H1 (cell line): ENCODE results near the gene TOP2B. TPM values are rescaled to one million over a fixed set of nuclear protein-coding genes. Genes with fewer than 3 reads are reported as not detected.

ENCODE experiments used
- CTCF ChIA-PET: fragments of 300-600 bp; sonication (Branson Sonifier 250); formaldehyde crosslinking; loops from one replicate; lab custom pipeline; 2021; ENCODE audit not compliant: partially characterized antibody; lab: Charles Lee
- POLR2A ChIA-PET: fragments of 300-600 bp; sonication (Branson Sonifier 250); formaldehyde crosslinking; loops from one replicate; lab custom pipeline; 2021; ENCODE audit warnings: inconsistent platforms; ENCODE audit not compliant: partially characterized antibody; lab: Charles Lee
- DNase-seq, 2 experiments: peaks; one replicate each; pipeline versions ENCODE4 v3.0.0 to v3.0.0-alpha.2; 2010 to 2022; ENCODE audit warnings: low spot score in 2 of 2, low read depth in 1 of 2, mixed read lengths in 1 of 2
- FAIRE-seq: peaks from 2 replicates; lab custom pipeline; 2011; peaks lifted over from hg19 to GRCh38; lab: Jason Lieb, UNC
- H2AFZ ChIP-seq: 2 replicates; pipeline ENCODE4 v1.8.1; 2012; ENCODE audit warnings: low read length, inconsistent platforms
- H2AK5ac ChIP-seq: 2 replicates; pipeline ENCODE4 v1.6.1; 2013; ENCODE audit warnings: low read depth, low read length
- H2BK120ac ChIP-seq: replicated peaks from 2 replicates; pipeline ENCODE3; 2013; ENCODE audit warnings: low read depth, low read length, inconsistent platforms
- H2BK12ac ChIP-seq: 2 replicates; pipeline ENCODE4 v1.6.1; 2013; ENCODE audit warnings: low read depth, low read length
- H2BK15ac ChIP-seq: 2 replicates; pipeline ENCODE4 v1.6.1; 2013; ENCODE audit warnings: low read length
- H2BK20ac ChIP-seq: 2 replicates; pipeline ENCODE4 v1.6.1; 2013; ENCODE audit warnings: low read length
- H2BK5ac ChIP-seq: 2 replicates; pipeline ENCODE4 v1.6.1; 2013; ENCODE audit warnings: low read depth, low read length
- H3K14ac ChIP-seq: 2 replicates; pipeline ENCODE4 v1.6.1; 2013; ENCODE audit warnings: inconsistent platforms; ENCODE audit not compliant: insufficient read length
- H3K18ac ChIP-seq: 2 replicates; pipeline ENCODE4 v1.6.1; 2013; ENCODE audit warnings: low read length; ENCODE audit errors: extremely low read depth
- H3K23ac ChIP-seq: 2 replicates; pipeline ENCODE4 v1.6.1; 2013; ENCODE audit warnings: inconsistent platforms; ENCODE audit not compliant: insufficient read length
- H3K23me2 ChIP-seq: 2 replicates; pipeline ENCODE4 v1.6.1; 2013; ENCODE audit warnings: low read depth, low read length
- H3K27ac ChIP-seq: 2 replicates; pipeline ENCODE4 v1.6.1; 2011; ENCODE audit warnings: low read depth, low read length, inconsistent platforms
- H3K27me3 ChIP-seq, 4 experiments: replicated peaks in 1 of 4; 1 replicate in 1 of 4; 2 replicates in 3 of 4; pipeline versions ENCODE4 v1.6.1 to v1.8.1; 2011 to 2013; ENCODE audit warnings: low read length in 3 of 4, mild to moderate bottlenecking in 3 of 4, inconsistent platforms in 2 of 4, mixed read lengths in 2 of 4, moderate library complexity in 1 of 4; ENCODE audit not compliant: control insufficient read depth in 3 of 4, insufficient read depth in 3 of 4; ENCODE audit errors: extremely low read depth in 1 of 4
- H3K36me3 ChIP-seq, 4 experiments: 2 replicates each; pipeline versions ENCODE4 v1.6.1 to v1.8.1; 2011 to 2013; ENCODE audit warnings: mild to moderate bottlenecking in 4 of 4, low read length in 3 of 4, moderate library complexity in 2 of 4, control low read depth in 1 of 4, inconsistent platforms in 1 of 4; ENCODE audit not compliant: insufficient read depth in 4 of 4, control insufficient read depth in 2 of 4
- H3K4ac ChIP-seq: replicated peaks from 2 replicates; pipeline ENCODE3; 2013; ENCODE audit warnings: low read length, low read depth, mixed read lengths, inconsistent platforms; ENCODE audit not compliant: insufficient read length
- H3K4me1 ChIP-seq, 4 experiments: replicated peaks in 1 of 4; 1 replicate in 1 of 4; 2 replicates in 3 of 4; pipeline versions ENCODE4 v1.6.1 to v1.8.1; 2011 to 2013; ENCODE audit warnings: low read length in 3 of 4, inconsistent platforms in 2 of 4, mixed read lengths in 1 of 4; ENCODE audit not compliant: insufficient read depth in 4 of 4, control insufficient read depth in 3 of 4
- H3K4me2 ChIP-seq, 2 experiments: 2 replicates each; pipeline versions ENCODE4 v1.6.1 to v1.8.1; 2011 to 2013; ENCODE audit warnings: low read depth in 2 of 2, low read length in 2 of 2, control low read depth in 1 of 2, inconsistent platforms in 1 of 2, mild to moderate bottlenecking in 1 of 2; ENCODE audit not compliant: insufficient read depth in 1 of 2
- H3K4me3 ChIP-seq, 4 experiments: fragments of 200-600, 300-600 bp in 1 of 4; sonication (generic), shearing (Covaris generic), sonication (Bioruptor Twin) in 1 of 4; 2 replicates each; pipeline versions ENCODE4 v1.5.1 to v1.8.1; 2011 to 2016; ENCODE audit warnings: low read length in 4 of 4, low read depth in 3 of 4, control low read depth in 2 of 4, inconsistent platforms in 2 of 4, mild to moderate bottlenecking in 2 of 4, mixed read lengths in 1 of 4, moderate library complexity in 1 of 4; ENCODE audit not compliant: insufficient read depth in 2 of 4; ENCODE audit errors: extremely low read depth in 1 of 4
- H3K56ac ChIP-seq: replicated peaks from 2 replicates; pipeline ENCODE3; 2013; ENCODE audit warnings: low read depth, mild to moderate bottlenecking, mixed read lengths, low read length, inconsistent platforms; ENCODE audit not compliant: insufficient read length
- H3K79me1 ChIP-seq: 2 replicates; pipeline ENCODE4 v1.6.1; 2013; ENCODE audit warnings: low read depth, low read length, control low read depth
- H3K79me2 ChIP-seq, 2 experiments: 2 replicates each; pipeline versions ENCODE4 v1.6.1 to v1.8.1; 2012 to 2013; ENCODE audit warnings: low read length in 2 of 2, mild to moderate bottlenecking in 2 of 2, inconsistent platforms in 1 of 2; ENCODE audit not compliant: insufficient read depth in 2 of 2, control insufficient read depth in 1 of 2
- H3K9ac ChIP-seq, 4 experiments: replicated peaks in 1 of 4; 1 replicate in 1 of 4; 2 replicates in 3 of 4; pipeline versions ENCODE4 v1.6.1 to v1.8.1; 2011 to 2013; ENCODE audit warnings: low read depth in 3 of 4, low read length in 3 of 4, control low read depth in 2 of 4, mild to moderate bottlenecking in 2 of 4, moderate library complexity in 2 of 4, inconsistent platforms in 1 of 4; ENCODE audit errors: extremely low read depth in 1 of 4
- H3K9me3 ChIP-seq, 2 experiments: 2 replicates each; pipeline versions ENCODE4 v1.6.1 to v1.8.1; 2012 to 2013; ENCODE audit warnings: mild to moderate bottlenecking in 2 of 2, moderate library complexity in 2 of 2, control low read depth in 1 of 2, inconsistent platforms in 1 of 2, low read depth in 1 of 2, low read length in 1 of 2, mixed read lengths in 1 of 2; ENCODE audit not compliant: insufficient read depth in 2 of 2
- H4K20me1 ChIP-seq, 2 experiments: replicated peaks in 1 of 2; 2 replicates each; pipeline versions ENCODE3 to v1.8.1; 2011 to 2013; ENCODE audit warnings: inconsistent platforms in 2 of 2, low read length in 2 of 2, mild to moderate bottlenecking in 1 of 2; ENCODE audit not compliant: insufficient read depth in 2 of 2, control insufficient read depth in 1 of 2
- H4K5ac ChIP-seq: 2 replicates; pipeline ENCODE4 v1.6.1; 2013; ENCODE audit warnings: low read length, low read depth, mixed read lengths, inconsistent platforms; ENCODE audit not compliant: insufficient read length
- H4K8ac ChIP-seq: 2 replicates; pipeline ENCODE4 v1.8.0; 2013; ENCODE audit warnings: mild to moderate bottlenecking, moderate library complexity, low read length, inconsistent platforms; ENCODE audit not compliant: insufficient read depth; ENCODE audit errors: extremely low read depth
- H4K91ac ChIP-seq: replicated peaks from 2 replicates; pipeline ENCODE3; 2013; ENCODE audit warnings: low read length, mixed read lengths, inconsistent platforms; ENCODE audit not compliant: insufficient read length
- BACH1 ChIP-seq: IDR thresholded peaks from 2 replicates; pipeline ENCODE4 v1.6.1; 2012; ENCODE audit warnings: low read length, improper control_type of control experiment
- BCL11A ChIP-seq, 2 experiments: IDR thresholded peaks; one replicate each; pipeline ENCODE4 v1.6.1; 2011; ENCODE audit warnings: low read depth in 2 of 2, low read length in 2 of 2, mild to moderate bottlenecking in 2 of 2
- EP300 ChIP-seq, 2 experiments: IDR thresholded peaks; 1 replicate in 1 of 2; 2 replicates in 1 of 2; pipeline ENCODE4 v1.6.1; 2011 to 2012; ENCODE audit warnings: low read depth in 2 of 2, low read length in 2 of 2, mild to moderate bottlenecking in 2 of 2, borderline replicate concordance in 1 of 2, inconsistent platforms in 1 of 2, moderate library complexity in 1 of 2
- EZH2 ChIP-seq: fragments of 200-600 bp; sonication (generic); IDR thresholded peaks from 2 replicates; pipeline ENCODE4 v1.7.1; 2012; ENCODE audit warnings: low read depth, mild to moderate bottlenecking, moderate library complexity, low read length, inconsistent platforms; ENCODE audit not compliant: severe bottlenecking
- KDM1A ChIP-seq: fragments of 200-600, 300-600 bp; sonication (generic); IDR thresholded peaks from 2 replicates; pipeline ENCODE4 v1.7.1; 2016; ENCODE audit warnings: mild to moderate bottlenecking, low read length, borderline replicate concordance
- KDM4A ChIP-seq: IDR thresholded peaks from one replicate; pipeline ENCODE4 v1.7.1; 2012; ENCODE audit warnings: low read depth, mild to moderate bottlenecking, moderate library complexity, low read length, inconsistent platforms; ENCODE audit not compliant: severe bottlenecking
- KDM5A ChIP-seq: fragments of 200-600 bp; IDR thresholded peaks from 2 replicates; pipeline ENCODE4 v1.7.1; 2012; ENCODE audit warnings: mild to moderate bottlenecking, low read length, inconsistent platforms, mixed read lengths
- SP4 ChIP-seq: IDR thresholded peaks from 2 replicates; pipeline ENCODE4 v1.6.1; 2012; ENCODE audit warnings: low read length, inconsistent platforms
- SUZ12 ChIP-seq: fragments of 200-600 bp; sonication (generic); IDR thresholded peaks from 2 replicates; pipeline ENCODE4 v1.6.1; 2012; ENCODE audit warnings: mild to moderate bottlenecking, inconsistent platforms, low read length, moderate library complexity, mixed read lengths
- TCF12 ChIP-seq: IDR thresholded peaks from 2 replicates; pipeline ENCODE4 v1.6.1; 2011; ENCODE audit warnings: low read depth, mild to moderate bottlenecking, low read length
- TEAD4 ChIP-seq: IDR thresholded peaks from 2 replicates; pipeline ENCODE4 v1.6.1; 2012; ENCODE audit warnings: low read depth, low read length, inconsistent platforms, mixed read lengths
- WGBS, 2 experiments: shearing (Covaris generic) in 1 of 2; methylation state at CpG; one replicate each; pipeline versions ENCODE4 v1.1.6 to v1.1.7; 2013 to 2015; ENCODE audit warnings: low lambda C conversion rate in 2 of 2, mixed read lengths in 2 of 2, inconsistent platforms in 1 of 2, low coverage in 1 of 2, missing lambda C conversion rate in 1 of 2; ENCODE audit not compliant: insufficient replicate concordance in 2 of 2, insufficient coverage in 1 of 2, insufficient read length in 1 of 2; ENCODE audit errors: extremely low coverage in 1 of 2, missing lambda C conversion rate in 1 of 2; 5-methylcytosine and 5-hydroxymethylcytosine counted together
- polyA plus RNA-seq, 7 experiments: library from polyadenylated mRNA; depleted of rRNA in 3 of 7; stranded (reverse) in 5 of 7; unstranded in 2 of 7; fragments of >200 nt in 5 of 7; fragments of 200-250 nt in 2 of 7; gene quantifications; 1 replicate in 5 of 7; 2 replicates in 1 of 7; 4 replicates in 1 of 7; pipeline versions ENCODE4 v1.2.1 to v1.2.3, GENCODE V29; 2011 to 2013; ENCODE audit warnings: missing spikeins in 2 of 7, mixed read lengths in 2 of 7
- total RNA-seq: library from RNA; stranded (reverse); fragmentation: NEBNext Ultra II Directional; extraction: Animal tissue kit (Norgen Biotek cat#: 25700); gene quantifications from 2 replicates; pipeline ENCODE4 v1.2.1, GENCODE V29; 2021

TOP2B gene
- total and polyA plus RNA-seq, 2 of the 8 experiments (the other 6 are each of a cell fraction or from before 2014, with no cell fraction given) = 34.9 to 206 TPM

- FAIRE-seq (no peak), DNase-seq (no peak)
- peaks cover 12 to 72% (median 28%) of the 10 kb centered on the region in 4 experiments; a peak in 7 of 8 replicates for H3K36me3 ChIP-seq
- ChIA-PET CTCF (interaction anchor here (0.9 to 5.1 kb wide), 2 partner anchors 10 to 158 kb away, joined by 3 to 25 read pairs; no protein-coding TSS in a partner anchor), POLR2A (no interaction called here)
- no peak overlapping the region for H4K91ac ChIP-seq
- H4K8ac ChIP-seq = no peak overlapping the region
- H3K4me3 ChIP-seq = no peak overlapping the region
- H3K27ac ChIP-seq = no peak overlapping the region
- no peak overlapping the region for H3K9ac ChIP-seq
- no peak overlapping the region for H3K56ac ChIP-seq
- 81% methylated on average over 5 of the region's 5 CpGs; no CpG with 5 or more reads in 1 of the 2 experiments for WGBS, 2 experiments
- H2BK12ac ChIP-seq = no peak overlapping the region
- H4K5ac ChIP-seq = no peak overlapping the region
- H3K79me1 ChIP-seq = no peaks in the 10 kb centered on the region
- TF ChIP-seq TCF12 (no peak), KDM5A (no peak), SUZ12 (no peak), BACH1 (no peak), EZH2 (no peak), EP300 (IDR thresholded peaks at IDR 0.05; ENCODE audit: borderline replicate concordance in 1 of 2, low read depth in 2 of 2, low read length in 2 of 2) (no peak), KDM1A (no peak), KDM4A (no peak), TEAD4 (no peak), BCL11A (IDR thresholded peaks at IDR 0.05; ENCODE audit: low read depth in 2 of 2, low read length in 2 of 2) (no peak), SP4 (no peak)
- no peaks in the 10 kb centered on the region for H3K9me3 ChIP-seq
- H3K4me1 ChIP-seq = no peaks in the 10 kb centered on the region
- no peak overlapping the region for H3K23ac ChIP-seq
- peaks cover 0 to 2% of the 10 kb centered on the region in 2 experiments for H4K20me1 ChIP-seq
- no peak overlapping the region for H2BK20ac ChIP-seq
- no peak overlapping the region for H3K4me2 ChIP-seq
- no peak overlapping the region for H2BK15ac ChIP-seq
- no peak overlapping the region for H3K14ac ChIP-seq
- no peak overlapping the region for H2BK120ac ChIP-seq
- no peaks in the 10 kb centered on the region for H3K27me3 ChIP-seq
- H2AK5ac ChIP-seq = no peak overlapping the region
- H3K79me2 ChIP-seq = no peaks in the 10 kb centered on the region
- H2AFZ ChIP-seq = no peak overlapping the region
- H3K23me2 ChIP-seq = no peaks in the 10 kb centered on the region
- H2BK5ac ChIP-seq = no peak overlapping the region
- H3K4ac ChIP-seq = no peak overlapping the region
- H3K18ac ChIP-seq = no peak overlapping the region
Measured at GRCh38 chr3:25604107-25604805, 60.5 kb downstream of the TOP2B start.
